K562 (cell line): ENCODE measurements around the gene BDP1. TPM values are rescaled to one million over a fixed set of nuclear protein-coding genes. Genes with fewer than 3 reads are reported as not detected.

Source experiments
- ATAC-seq: fragments of 200-7000 bp; cut with Tn5 transposase; 3 replicates; pipeline ENCODE4 v1.9.1; 2020; ENCODE audit warnings: moderate library complexity
- BruUV-seq: library from RNA; stranded (reverse); fragments of 400-500 nt; replicated peaks from 2 replicates; lab custom pipeline; 2021; lab: Mats Ljungman, UMichigan
- CTCF ChIA-PET: fragments of 300-600 bp; formaldehyde crosslinking; extraction: SDS; loops from one replicate; lab custom pipeline; 2021; ENCODE audit warnings: low intra/inter-chr PET ratio; lab: Yijun Ruan, JAX
- POLR2A ChIA-PET: fragments of 300-600, 350-650 bp; sonication (Branson Sonifier 250); formaldehyde crosslinking; extraction: SDS; loops from one replicate; lab custom pipeline; 2021; ENCODE audit warnings: antibody characterized with exemption, inconsistent platforms; lab: Yijun Ruan, JAX
- DNase-seq, 4 experiments: peaks; one replicate each; pipeline versions ENCODE4 v3.0.0 to v3.0.0-alpha.2; 2011 to 2018; ENCODE audit warnings: low spot score in 3 of 4, mixed read lengths in 3 of 4; ENCODE audit errors: extremely low read depth in 1 of 4
- FAIRE-seq: peaks from 2 replicates; lab custom pipeline; 2011; peaks lifted over from hg19 to GRCh38; lab: Jason Lieb, UNC
- H2AFZ ChIP-seq: 2 replicates; pipeline ENCODE4 v1.6.0; 2011; ENCODE audit warnings: low read depth, low read length, control low read depth, inconsistent platforms
- H3K27ac ChIP-seq: fragments of 200-600 bp; 3 replicates; pipeline ENCODE4 v1.8.0; 2011; ENCODE audit warnings: low read depth, mild to moderate bottlenecking, control low read depth, inconsistent platforms, low read length, moderate library complexity, mixed read lengths; ENCODE audit errors: extremely low read depth
- H3K27me3 ChIP-seq, 2 experiments: fragments of 300-600 bp in 1 of 2; 2 replicates in 1 of 2; 3 replicates in 1 of 2; pipeline versions ENCODE4 v1.6.0 to v1.8.0; 2011; ENCODE audit warnings: inconsistent platforms in 2 of 2, low read length in 2 of 2, mild to moderate bottlenecking in 1 of 2, mixed read lengths in 1 of 2, moderate library complexity in 1 of 2; ENCODE audit not compliant: control insufficient read depth in 2 of 2, insufficient read depth in 2 of 2
- H3K36me3 ChIP-seq: fragments of 300-600 bp; 3 replicates; pipeline ENCODE4 v1.8.0; 2011; ENCODE audit warnings: mild to moderate bottlenecking, low read length, inconsistent platforms; ENCODE audit not compliant: control insufficient read depth, insufficient read depth
- H3K4me1 ChIP-seq, 2 experiments: fragments of 200-600 bp in 1 of 2; replicated peaks in 1 of 2; 2 replicates in 1 of 2; 3 replicates in 1 of 2; pipeline versions ENCODE4 v1.5.1 to v1.8.0; 2011; ENCODE audit warnings: inconsistent platforms in 2 of 2, low read length in 2 of 2, mild to moderate bottlenecking in 1 of 2, mixed read lengths in 1 of 2, moderate library complexity in 1 of 2; ENCODE audit not compliant: control insufficient read depth in 2 of 2, insufficient read depth in 2 of 2
- H3K4me2 ChIP-seq: 2 replicates; pipeline ENCODE4 v1.6.1; 2011; ENCODE audit warnings: low read length, control low read depth, inconsistent platforms, mixed read lengths; ENCODE audit not compliant: insufficient read depth
- H3K4me3 ChIP-seq: fragments of 200-600 bp; sonication (generic), shearing (Covaris generic); 2 replicates; pipeline ENCODE4 v1.5.1; 2016; ENCODE audit warnings: control low read depth, inconsistent platforms
- H3K79me2 ChIP-seq: fragments of 200-600 bp; 3 replicates; pipeline ENCODE4 v1.8.0; 2011; ENCODE audit warnings: low read length, inconsistent platforms; ENCODE audit not compliant: control insufficient read depth, insufficient read depth
- H3K9ac ChIP-seq, 2 experiments: 2 replicates each; pipeline versions ENCODE4 v1.6.0 to v1.6.1; 2011; ENCODE audit warnings: low read depth in 2 of 2, low read length in 2 of 2, control low read depth in 1 of 2, inconsistent platforms in 1 of 2, mild to moderate bottlenecking in 1 of 2, mixed read lengths in 1 of 2; ENCODE audit not compliant: insufficient read depth in 1 of 2
- H3K9me1 ChIP-seq: one replicate; pipeline ENCODE4 v1.6.0; 2011; ENCODE audit warnings: inconsistent platforms, mild to moderate bottlenecking, low read length, moderate library complexity; ENCODE audit not compliant: control insufficient read depth, insufficient read depth
- H3K9me3 ChIP-seq: replicated peaks from 2 replicates; pipeline ENCODE4 v1.5.1; 2011; ENCODE audit warnings: low read depth, low read length, inconsistent platforms; ENCODE audit not compliant: control insufficient read depth, insufficient read depth
- H4K20me1 ChIP-seq: replicated peaks from 2 replicates; pipeline ENCODE4 v1.6.1; 2011; ENCODE audit warnings: low read length, inconsistent platforms, mixed read lengths; ENCODE audit not compliant: control insufficient read depth, insufficient read depth
- STAG1 ChIP-seq: sonication (generic); formaldehyde crosslinking; IDR thresholded peaks from 2 replicates; pipeline ENCODE4 v1.5.0; 2020; ENCODE audit warnings: missing genetic modification reagents, borderline replicate concordance
- STAT5A ChIP-seq: IDR thresholded peaks from 2 replicates; pipeline ENCODE4 v1.6.1; 2012; ENCODE audit warnings: low read length, inconsistent platforms, borderline replicate concordance
- ZFP30 ChIP-seq: fragments of 250-450 bp; sonication (Bioruptor Pico); IDR thresholded peaks from 2 replicates; pipeline ENCODE4 v1.8.0; 2022; ENCODE audit warnings: moderate library complexity, mild to moderate bottlenecking, inconsistent platforms, borderline replicate concordance
- ZNF121 ChIP-seq: sonication (generic); formaldehyde crosslinking; conservative IDR thresholded peaks from 2 replicates; pipeline ENCODE4 v1.8.0; 2022; ENCODE audit warnings: missing genetic modification reagents
- ZNF280A ChIP-seq: fragments of 450-650 bp; IDR thresholded peaks from 2 replicates; pipeline ENCODE4 v1.6.1; 2018; ENCODE audit warnings: mild to moderate bottlenecking, low read depth; ENCODE audit not compliant: partially characterized antibody
- ZNF778 ChIP-seq: fragments of 450-650 bp; formaldehyde crosslinking; IDR thresholded peaks from 2 replicates; pipeline ENCODE4 v1.4.0; 2020; ENCODE audit warnings: mild to moderate bottlenecking, moderate library complexity
- ZNF780A ChIP-seq: fragments of 250-450 bp; sonication (Bioruptor Pico); IDR thresholded peaks from 2 replicates; pipeline ENCODE4 v1.5.0; 2021; ENCODE audit warnings: mild to moderate bottlenecking
- in situ Hi-C: fragments of 300-500 bp; cut with MboI; formaldehyde crosslinking; loops from 4 replicates; pipeline ENCODE4 v1.15.0; 2018; ENCODE audit warnings: inconsistent platforms, mixed read lengths
- intact Hi-C: fragments of 100-400 bp; cut with micrococcal nuclease; formaldehyde crosslinking; loops from 2 replicates; pipeline ENCODE4 v1.14.2; 2022
- polyA plus RNA-seq, 8 experiments: library from polyadenylated mRNA; depleted of rRNA in 4 of 8; stranded (reverse) in 5 of 8; unstranded in 3 of 8; fragments of >200 nt; fragmentation: Nextera tagmentation in 2 of 8; fragmentation: Illumina TruSeq in 1 of 8; extraction: Ambion mirVana in 2 of 8; extraction: Trizol in 1 of 8; gene quantifications; 2 replicates each; pipeline versions ENCODE4 v1.2.1 to v1.2.3, GENCODE V29; 2011 to 2014; ENCODE audit warnings: inconsistent platforms in 1 of 8, missing spikeins in 1 of 8
- total RNA-seq, 7 experiments: library from RNA; depleted of rRNA in 6 of 7; stranded (reverse); fragments of >200 nt in 6 of 7; fragmentation: Illumina TruSeq in 2 of 7; extraction: Trizol in 2 of 7; gene quantifications; 2 replicates each; pipeline versions ENCODE4 v1.2.1 to v1.2.3, GENCODE V29; 2011 to 2021; ENCODE audit warnings: low replicate concordance in 1 of 7

Gene BDP1
- total and polyA plus RNA-seq, 9 of the 15 experiments (the other 6 are each of a cell fraction or from before 2014, with no cell fraction given): 6.9 to 47.3 (median 23.9) TPM

GRCh38 chr5:71481441-71481840, 26.0 kb downstream of the BDP1 start:
- peaks cover 72% of the 10 kb centered on the region for H3K36me3 ChIP-seq

More at GRCh38 chr5:71481441-71481840, 26.0 kb downstream of the BDP1 start:
- no peak for ATAC-seq
- TF ChIP-seq STAT5A (no peak), ZFP30 (CRISPR knock-in tag) (no peak), ZNF778 (no peak), ZNF121 (CRISPR knock-in tag) (no peak), ZNF780A (CRISPR knock-in tag) (no peak), STAG1 (no peak), ZNF280A (no peak)
- Histone ChIP-seq H3K27ac (no peak overlapping the region), H3K4me2 (no peak overlapping the region), H3K79me2 (no peaks in the 10 kb centered on the region), H2AFZ (no peak overlapping the region), H3K9me1 (no peaks in the 10 kb centered on the region), H3K27me3 (no peaks in the 10 kb centered on the region), H4K20me1 (no peaks in the 10 kb centered on the region), H3K4me1 (no peaks in the 10 kb centered on the region), H3K4me3 (no peak overlapping the region), H3K9ac (no peak overlapping the region), H3K9me3 (no peaks in the 10 kb centered on the region)
- DNase-seq: no peak
- no peak for FAIRE-seq
- in situ Hi-C loops: loop anchor here (25.0 kb wide), 2 partner anchors 1569 to 1844 kb away; no protein-coding TSS in a partner anchor
- CTCF ChIA-PET: no interaction called here
- POLR2A ChIA-PET: no interaction called here
- BruUV-seq: no TSS peak
- intact Hi-C loops: no loop called here
